A549 treated with AZD2906 at 1 μM for 4 hours (cell line): Measurements from ENCODE around the gene GOLGA8Q. TPM values are rescaled to one million over a fixed set of nuclear protein-coding genes. Genes with fewer than 3 reads are reported as not detected.

ENCODE experiments used
- total RNA-seq: library from RNA; stranded (reverse); fragments of 200-300 nt; extraction: Qiagen RNA extraction; gene quantifications from 5 replicates; pipeline ENCODE4 v1.2.3, GENCODE V29; 2022

Gene GOLGA8Q, protein sequence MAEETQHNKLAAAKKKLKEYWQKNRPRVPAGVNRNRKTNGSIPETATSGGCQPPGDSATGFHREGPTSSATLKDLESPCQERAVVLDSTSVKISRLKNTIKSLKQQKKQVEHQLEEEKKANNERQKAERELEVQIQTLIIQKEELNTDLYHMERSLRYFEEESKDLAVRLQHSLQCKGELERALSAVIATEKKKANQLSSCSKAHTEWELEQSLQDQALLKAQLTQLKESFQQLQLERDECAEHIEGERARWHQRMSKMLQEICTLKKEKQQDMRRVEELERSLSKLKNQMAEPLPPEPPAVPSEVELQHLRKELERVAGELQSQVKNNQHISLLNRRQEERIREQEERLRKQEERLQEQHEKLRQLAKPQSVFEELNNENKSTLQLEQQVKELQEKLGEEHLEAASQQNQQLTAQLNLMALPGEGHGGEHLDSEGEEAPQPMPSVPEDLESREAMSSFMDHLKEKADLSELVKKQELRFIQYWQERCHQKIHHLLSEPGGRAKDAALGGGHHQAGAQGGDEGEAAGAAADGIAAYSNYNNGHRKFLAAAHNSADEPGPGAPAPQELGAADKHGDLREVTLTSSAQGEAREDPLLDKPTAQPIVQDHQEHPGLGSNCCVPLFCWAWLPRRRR
- total RNA-seq: 0.10 to 0.16 TPM (median 0.11 TPM) in 3 of 5 replicates, not detected in the others

DNA sequence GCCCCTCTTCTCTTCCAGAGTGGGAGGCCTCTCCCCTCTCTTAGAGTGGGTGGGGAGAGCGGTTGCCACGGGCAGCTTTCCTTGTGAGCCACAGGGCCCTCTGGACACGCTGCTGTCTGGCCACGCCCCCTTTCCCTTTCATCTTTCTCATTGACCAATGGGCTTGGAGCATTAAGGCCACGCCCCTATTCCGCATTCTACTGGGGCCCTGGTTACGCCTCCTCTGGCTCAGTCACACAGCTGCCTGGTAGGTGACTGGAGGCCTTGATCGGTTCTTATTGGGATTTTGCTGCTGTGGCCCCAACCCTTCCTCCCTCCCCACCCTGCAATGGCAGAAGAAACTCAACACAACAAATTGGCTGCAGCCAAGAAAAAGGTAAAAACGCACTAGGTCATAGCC, at the start of gene GOLGA8Q:
GOLGA8Q (plus strand) TSS at position 301 of the 400 bp plus-strand sequence; CDS start at position 329, 28 bp downstream.

DNA sequence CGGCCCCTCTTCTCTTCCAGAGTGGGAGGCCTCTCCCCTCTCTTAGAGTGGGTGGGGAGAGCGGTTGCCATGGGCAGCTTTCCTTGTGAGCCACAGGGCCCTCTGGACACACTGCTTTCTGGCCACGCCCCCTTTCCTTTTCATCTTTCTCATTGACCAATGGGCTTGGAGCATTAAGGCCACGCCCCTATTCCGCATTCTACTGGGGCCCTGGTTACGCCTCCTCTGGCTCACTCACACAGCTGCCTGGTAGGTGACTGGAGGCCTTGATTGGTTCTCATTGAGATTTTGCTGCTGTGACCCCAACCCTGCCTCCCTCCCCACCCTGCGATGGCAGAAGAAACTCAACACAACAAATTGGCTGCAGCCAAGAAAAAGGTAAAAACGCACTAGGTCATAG, 51.9 kb downstream of the GOLGA8Q start, which contains the start of gene GOLGA8H:
GOLGA8H (plus strand) TSS at position 233 of the 400 bp plus-strand sequence; CDS start at position 331, 98 bp downstream.

Other genes with a start within 250 kb of the GOLGA8Q start
- gene CHRFAM7A, start 158.5 kb upstream of the GOLGA8Q start, total RNA-seq: 4.4 to 7.5 TPM (median 6.5 TPM) in 5 replicates
- gene GOLGA8R, start 137.8 kb upstream of the GOLGA8Q start, total RNA-seq: 0.14 to 0.34 TPM (median 0.21 TPM) in 5 replicates
- gene GOLGA8H, start 52.0 kb downstream of the GOLGA8Q start, total RNA-seq: 1.9 to 3.4 TPM (median 2.5 TPM) in 5 replicates